Activated CD4-positive, alpha-beta T cell treated with anti-CD3 and anti-CD28 coated beads, Interleukin-2, amount 50 U/mL, for 48 hours (primary cell): Measurements from ENCODE around the gene CD72.
"Not testable (repeated sequence)": the region's sequence is repeated elsewhere in the genome, so short reads cannot be mapped to it uniquely, and the experiment has no call there.

Experiments
- DNase-seq, 2 experiments: peaks; one replicate each; pipeline ENCODE4 v3.0.0-alpha.2; 2020

The CD72 gene

DNA sequence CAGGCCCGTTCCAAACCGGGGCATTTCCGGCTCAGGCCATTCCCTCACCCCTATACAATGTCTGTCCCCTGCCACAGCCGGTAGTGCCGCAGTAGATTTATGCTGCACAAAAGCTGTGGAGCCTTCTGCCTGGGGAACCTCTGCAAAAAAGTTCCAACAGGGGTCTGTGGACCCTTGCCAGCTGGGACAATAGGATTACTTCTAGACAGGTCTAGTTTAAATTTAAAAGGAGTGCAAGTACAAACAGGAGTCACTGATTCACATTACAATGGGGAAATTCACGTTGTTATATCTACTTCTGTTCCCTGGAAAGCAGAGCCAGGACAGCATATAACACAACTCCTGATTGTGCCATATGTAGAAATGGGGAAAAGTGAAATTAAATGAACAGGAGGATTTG lies 34.7 kb downstream of the CD72 start:
- DNase-seq, result not testable (repeated sequence)

DNA sequence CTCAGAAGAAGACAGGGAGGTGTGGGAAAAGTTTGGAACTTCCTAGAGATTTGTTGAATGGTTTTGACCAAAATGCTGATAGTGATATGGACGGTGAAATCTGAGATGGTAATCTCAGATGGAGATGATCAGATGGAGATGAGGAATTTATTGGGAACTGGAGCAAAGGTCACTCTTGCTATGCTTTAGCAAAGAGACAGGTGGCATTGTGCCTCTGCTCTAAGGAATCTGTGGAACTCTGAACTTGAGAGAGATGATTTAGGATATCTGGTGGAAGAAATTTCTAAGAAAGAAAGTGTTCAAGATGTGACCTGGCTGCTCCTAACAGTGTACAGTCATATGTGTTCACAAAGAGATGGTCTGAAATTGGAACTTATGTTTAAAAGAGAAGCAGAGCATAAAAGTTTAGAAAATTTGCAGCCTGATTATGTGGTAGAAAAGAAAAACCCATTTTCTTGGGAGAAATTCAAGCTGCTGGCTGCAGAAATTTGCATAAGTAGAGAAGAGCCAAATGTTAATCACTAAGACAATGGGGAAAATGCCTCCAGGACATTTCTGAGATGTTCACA lies 38.5 kb downstream of the CD72 start:
- DNase-seq, result not testable (repeated sequence)

DNA sequence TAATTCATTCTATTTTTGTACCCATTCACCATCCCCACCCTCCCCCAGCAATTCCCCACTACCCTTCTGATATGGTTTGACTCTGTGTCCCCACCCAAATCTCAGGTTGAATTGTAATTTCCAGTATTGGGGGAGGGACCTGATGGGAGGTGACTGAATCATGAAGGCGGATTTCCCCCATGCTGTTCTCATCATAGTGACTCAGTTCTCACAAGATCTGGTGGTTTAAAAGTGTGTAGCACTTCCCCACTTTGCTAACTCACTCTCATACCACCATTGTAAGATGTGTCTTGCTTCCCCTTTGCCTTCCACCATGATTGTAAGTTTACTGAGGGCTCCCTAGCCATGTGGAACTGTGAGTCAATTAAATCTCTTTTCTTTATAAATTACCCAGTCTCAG lies 39.1 kb downstream of the CD72 start:
- peak; percentile 20 to 48 for DNase-seq

DNA sequence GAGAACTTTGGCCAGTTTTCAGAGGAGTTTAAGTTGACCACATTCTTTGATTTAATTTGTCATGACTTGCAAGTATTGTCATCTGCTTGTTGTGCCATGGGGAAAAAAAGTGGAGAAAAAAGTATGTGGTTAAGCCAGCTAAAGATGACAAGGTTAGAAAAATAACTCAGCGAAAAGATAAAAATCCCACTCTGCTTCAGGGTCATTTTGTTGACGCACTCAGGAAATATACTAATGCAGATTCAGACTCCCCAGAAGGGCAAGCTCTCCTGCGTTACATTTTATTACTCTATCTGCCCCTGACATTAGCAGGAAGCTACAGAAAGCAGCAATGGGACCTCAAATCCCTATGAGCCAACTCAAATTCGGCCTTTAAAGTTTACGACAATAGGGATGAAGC lies 40.7 kb downstream of the CD72 start:
- DNase-seq, result no peak

DNA sequence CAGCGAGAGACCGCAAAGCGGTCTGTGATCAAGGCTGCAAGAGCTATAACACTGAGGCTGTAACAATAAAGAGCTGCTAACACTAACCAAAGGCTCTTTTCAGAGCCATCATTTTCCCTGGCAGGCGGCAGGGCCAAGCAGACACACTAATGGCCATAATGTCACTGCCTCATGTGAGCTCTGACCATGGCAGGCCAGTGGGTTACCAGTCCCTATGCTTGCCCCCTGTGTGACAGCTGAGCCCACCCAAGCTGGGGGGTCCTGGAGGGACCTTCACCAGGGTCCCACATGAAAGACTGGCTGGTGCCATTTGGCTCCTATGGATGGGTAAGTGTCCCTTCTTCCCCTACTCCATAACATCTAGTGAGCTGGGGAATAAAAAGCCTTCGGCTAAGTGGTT lies 42.7 kb downstream of the CD72 start:
- DNase-seq, result no peak

DNA sequence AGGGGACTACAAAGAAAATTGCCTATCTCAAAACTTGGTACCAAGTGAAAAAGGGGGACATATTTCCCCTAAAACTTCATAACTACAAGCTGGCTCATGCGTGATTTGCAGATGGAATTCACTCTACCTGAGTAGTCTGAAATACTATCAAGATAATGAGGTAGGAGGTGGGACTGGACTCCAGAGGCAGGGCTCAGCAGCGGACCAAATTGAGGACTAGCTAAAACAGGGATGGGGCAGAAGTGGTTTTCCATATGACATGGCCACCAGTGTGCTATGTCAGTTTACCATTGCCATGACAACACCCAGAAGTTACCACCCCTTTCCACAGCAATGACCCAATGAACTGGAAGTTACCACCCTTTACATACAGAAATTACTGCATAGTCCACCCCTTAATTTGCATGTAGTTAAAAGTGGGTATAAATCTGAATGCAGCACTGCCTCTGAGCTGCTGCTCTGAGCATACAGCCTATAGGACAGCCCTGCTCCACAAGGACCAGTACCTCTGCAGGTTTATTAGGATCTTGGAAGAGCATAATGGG lies 43.6 kb downstream of the CD72 start:
- no peak for DNase-seq

DNA sequence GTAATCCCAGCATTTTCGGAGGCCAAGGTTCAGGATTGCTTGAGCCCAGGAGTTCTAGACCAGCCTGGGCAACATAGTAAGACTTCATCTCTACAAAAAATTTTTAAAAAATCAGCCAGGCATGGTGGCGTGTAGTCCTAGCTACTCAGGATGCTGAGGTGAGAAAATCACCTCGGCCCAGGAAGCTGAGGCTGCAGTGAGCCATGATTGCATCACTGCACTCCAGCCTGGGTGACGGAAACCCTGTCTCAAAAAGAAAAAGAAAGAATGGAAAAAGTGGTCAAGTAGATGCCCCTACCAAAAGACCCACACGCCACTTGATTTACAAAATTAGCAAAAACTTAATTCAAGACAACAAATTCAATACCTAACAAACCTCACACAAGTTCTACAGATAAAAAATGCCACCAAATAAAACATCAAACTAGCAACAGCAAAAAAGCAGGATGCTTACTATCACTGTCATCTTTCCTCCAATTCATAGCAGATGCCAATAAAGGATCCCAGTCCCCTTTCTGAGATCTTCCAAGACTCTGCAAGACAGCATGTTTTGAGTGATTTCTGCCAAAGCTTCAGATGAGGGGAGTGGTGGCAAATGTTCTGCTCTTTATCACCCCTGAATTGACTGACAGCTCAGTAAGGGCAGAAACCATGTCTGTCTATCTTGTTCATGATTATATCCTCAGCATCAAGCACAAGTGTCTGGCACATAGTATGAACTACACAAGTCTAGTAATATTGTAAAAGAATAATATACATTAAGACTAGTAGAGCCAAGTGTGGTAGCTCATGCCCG lies 47.3 kb downstream of the CD72 start:
- peak; percentile 47 to 69 for DNase-seq

DNA sequence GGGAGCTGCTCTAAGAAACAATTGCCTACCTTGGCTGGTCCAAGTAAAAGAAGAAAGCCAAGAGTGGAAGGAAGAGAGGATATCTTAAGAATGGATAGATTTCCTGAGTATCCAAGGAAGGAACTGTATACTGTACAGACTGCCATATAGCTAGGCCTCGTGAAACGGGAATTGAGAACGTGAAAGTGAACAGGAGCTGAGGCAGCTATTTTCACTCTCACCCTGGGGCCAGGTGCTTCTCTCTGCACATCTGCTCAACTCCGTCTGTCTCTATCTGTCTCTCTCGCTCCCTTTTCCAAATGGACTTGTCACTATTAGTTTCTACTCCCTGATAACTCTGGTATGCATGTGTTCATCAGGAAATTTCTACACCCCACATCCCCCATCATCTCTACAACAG lies 49.0 kb downstream of the CD72 start:
- no peak for DNase-seq

DNA sequence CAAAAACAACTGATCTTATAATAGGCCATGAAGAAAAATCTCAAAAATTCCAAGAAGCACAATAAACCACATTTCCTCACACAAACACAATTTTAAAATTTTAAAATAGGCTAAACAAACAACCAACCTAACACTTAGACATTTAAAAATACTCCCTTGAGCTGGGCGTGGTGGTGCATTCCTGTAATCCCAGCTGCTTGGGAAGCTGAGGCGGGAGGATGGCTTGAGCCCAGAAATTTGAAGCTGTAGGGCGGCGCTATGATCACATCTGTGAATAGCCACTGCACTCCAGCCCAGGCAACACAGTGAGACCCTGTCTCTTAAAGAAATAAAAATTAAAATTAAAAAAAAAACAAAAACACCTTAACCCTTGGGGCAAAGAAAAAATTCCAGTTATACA lies 50.0 kb downstream of the CD72 start:
- DNase-seq, result no peak

DNA sequence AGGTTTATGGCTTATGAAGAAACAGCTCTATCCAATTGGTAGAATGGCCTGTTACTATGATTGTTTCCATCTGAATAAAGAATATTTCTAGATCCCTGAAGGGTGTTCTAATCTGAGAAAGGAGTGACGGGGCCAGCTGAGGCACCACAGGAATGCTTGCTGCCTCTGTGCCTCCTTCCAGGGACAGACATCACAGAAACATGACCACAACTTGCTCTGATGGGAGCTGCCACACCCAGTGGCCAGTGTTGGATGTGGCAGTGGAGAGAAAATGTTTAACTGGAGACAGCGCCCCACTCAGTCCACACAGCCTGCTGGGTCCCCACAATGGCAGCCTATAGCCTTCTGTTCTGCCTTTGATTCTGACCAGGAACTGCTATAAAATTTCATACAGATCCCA lies 51.8 kb downstream of the CD72 start:
- DNase-seq, result no peak

DNA sequence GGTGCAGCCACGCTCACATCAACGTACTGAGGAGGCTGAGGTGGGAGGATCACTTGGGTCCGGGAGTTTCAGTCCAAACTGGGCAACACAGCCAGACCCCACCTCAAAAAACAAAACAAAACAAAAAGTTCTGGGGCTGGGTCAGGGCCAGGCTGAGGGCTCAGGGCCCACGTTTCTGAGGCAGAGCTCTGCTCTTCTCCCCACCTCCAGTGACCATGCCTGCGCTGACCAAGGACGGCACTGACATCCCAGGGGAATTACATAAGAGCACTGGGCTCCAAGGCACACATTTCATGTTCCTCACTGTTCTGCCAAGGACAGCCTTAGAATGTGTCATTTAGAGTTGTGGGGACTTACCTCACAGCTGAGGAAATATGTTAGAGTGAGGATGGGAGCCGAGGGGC lies 53.6 kb downstream of the CD72 start:
- no peak for DNase-seq

DNA sequence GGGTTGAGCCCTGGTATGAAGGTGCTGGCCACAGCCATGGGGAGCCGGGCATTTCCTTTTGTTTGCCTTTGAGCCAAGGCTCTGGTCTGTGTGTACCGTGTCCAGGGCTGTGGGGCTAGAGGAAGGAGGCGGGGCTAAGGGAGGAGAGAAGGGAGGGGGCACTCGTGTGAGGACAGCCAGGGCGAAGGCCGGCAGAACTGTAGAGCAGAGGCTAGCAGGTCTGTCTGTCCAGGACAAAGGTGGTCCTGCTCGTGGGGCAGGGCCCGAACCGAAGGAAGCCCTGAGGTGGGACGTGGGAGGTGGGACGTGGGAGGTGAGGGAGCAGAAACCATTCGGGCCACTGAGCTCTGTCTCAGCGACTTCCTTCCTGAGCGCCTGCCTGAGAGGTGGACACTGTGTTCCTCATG lies 54.4 kb downstream of the CD72 start:
- no peak for DNase-seq

DNA sequence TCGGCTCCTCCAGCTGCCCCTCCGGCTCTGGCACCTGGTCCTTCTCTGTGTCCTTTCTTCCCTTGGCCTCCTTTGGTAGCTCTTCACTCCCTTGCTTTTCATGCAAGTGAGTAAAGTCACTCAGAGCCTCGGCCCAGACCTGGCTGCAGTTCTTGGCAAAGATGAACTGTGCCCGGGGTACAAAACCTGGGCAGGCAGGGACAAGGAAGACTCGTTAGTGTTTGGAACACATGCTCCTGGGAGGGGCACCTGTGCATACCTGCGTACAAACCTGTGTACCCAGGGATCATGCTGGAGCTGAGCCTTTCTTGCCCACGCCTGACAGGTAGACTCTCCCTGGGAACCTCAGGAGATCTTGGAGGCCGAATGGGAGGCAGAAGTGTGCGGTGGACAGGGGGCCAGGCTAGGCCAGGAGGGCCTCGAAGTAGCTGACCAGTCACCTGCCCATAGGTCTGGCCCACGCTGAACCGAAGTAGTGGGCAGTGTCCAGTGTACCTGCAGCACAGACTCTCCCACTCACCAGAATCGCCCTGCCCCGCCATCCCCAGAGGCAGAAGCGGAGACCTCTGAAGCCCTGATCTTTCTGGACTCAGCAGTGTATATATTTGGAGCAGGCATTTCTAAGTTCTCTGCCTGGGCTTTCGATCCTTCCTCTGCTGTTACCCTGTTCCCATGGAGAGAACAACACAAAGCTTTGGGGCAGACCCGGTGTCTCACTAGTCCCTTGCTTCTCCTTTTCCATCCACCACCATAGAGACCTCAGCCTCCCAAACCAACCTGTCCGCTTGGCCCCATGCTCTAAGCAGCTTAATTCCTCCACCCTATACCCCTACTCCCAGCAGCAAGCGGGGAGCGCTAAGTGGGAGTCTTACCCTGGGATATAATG lies 55.1 kb downstream of the CD72 start:
- DNase-seq, result no peak

DNA sequence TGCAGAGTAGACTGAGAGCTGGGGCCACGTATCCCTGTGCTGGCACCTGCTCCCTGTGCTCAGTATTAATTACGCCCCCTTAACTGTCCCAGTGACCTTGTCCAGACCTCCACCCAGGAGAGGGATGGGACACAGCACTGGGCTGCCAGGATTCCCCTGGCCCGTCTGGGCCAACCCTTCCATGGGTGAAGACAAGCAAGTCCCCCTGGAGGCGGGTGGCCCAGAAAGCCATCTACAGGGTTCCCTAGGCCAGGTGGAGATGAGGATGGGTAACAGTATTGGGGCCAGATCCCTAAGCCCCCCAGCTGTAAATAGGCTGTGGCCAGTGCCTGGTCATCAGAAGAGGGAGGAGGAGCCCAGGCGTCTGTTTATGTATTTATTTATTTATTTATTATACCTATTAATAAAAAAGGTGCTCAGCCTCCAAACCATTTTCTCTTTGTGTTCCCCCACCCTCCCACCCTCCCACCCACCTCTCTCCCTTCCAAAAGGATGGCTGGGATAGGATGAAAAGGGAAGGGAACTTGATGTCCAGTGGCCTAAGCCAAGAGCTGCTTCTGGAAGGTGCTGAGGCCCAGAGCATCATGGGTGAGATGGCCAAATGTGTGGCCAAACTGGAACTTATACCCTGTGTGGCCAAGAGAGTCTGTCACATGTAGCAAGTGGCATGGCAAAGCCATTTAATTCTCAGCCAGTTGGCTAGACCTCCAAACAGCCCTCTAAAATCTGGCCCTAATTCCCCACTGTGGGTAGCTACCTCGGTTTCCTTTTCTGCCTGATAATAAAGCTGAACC lies 56.5 kb downstream of the CD72 start:
- DNase-seq, result no peak

DNA sequence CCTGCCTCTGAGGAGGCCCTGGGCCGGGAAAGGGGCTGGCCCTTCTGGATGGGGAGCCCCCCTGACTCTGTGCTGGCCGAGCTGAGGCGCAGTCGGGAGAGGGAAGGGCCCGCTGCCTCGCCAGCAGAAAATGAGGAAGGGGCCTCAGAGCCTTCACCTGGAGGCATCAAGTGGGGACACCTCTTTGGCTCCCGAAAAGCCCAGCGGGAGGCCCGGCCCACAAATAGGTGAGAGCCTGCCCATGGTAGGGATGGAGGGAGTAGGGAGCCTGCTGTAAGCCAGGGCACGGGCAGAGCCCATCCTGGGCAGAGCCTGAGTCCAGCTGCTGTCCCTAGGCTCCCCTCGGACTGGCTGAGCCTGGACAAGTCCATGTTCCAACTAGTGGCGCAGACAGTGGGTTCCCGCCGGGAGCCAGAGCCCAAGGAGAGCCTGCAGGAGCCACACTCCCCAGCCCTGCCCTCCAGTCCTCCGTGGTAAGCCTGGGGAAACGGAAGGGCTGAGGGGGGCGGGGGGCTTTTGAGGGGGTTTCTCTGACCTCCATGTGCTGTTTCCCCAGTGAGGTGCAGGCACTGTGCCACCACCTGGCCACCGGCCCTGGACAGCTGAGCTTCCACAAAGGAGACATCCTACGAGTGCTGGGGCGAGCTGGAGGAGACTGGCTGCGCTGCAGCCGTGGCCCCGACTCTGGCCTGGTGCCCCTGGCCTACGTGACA lies 57.4 kb downstream of the CD72 start:
- no peak for DNase-seq
